Peyer's patch (tissue), 4 donors: ENCODE data around the gene SNRPA1. TPM values are rescaled to one million over a fixed set of nuclear protein-coding genes. Genes with fewer than 3 reads are reported as not detected.
A peak's percentile ranks its signal among the peaks of the same experiment; 100 is the strongest.

Experiments used
- DNase-seq, 3 donors: peaks; one replicate each; pipeline ENCODE4 v3.0.0-alpha.2; 2017 to 2019
- H3K27ac ChIP-seq, 4 donors: fragments of 200-600 bp; sonication (generic); one replicate each; pipeline ENCODE4 v1.5.1; 2016 to 2019
- H3K27me3 ChIP-seq, 2 donors: fragments of 200-600 bp; sonication (generic); one replicate each; pipeline ENCODE4 v1.5.1; 2019
- H3K36me3 ChIP-seq, 3 donors: fragments of 200-600 bp; sonication (generic); one replicate each; pipeline ENCODE4 v1.5.1; 2016 to 2019
- H3K4me1 ChIP-seq, 4 donors: fragments of 200-600 bp; sonication (generic); one replicate each; pipeline ENCODE4 v1.5.1; 2016 to 2019
- H3K4me3 ChIP-seq, 4 donors: fragments of 200-600 bp; sonication (generic); 1 replicate in 3 of 4; 2 replicates in 1 of 4; pipeline ENCODE4 v1.5.1; 2016 to 2019; ENCODE audit warnings: mild to moderate bottlenecking in 1 of 4
- H3K9me3 ChIP-seq, 4 donors: fragments of 200-600 bp; sonication (generic); one replicate each; pipeline ENCODE4 v1.5.1; 2016 to 2019; ENCODE audit warnings: mild to moderate bottlenecking in 1 of 4
- POLR2A ChIP-seq, 2 donors: fragments of 450-650 bp; IDR thresholded peaks; one replicate each; pipeline ENCODE4 v1.5.1; 2017; ENCODE audit warnings: antibody characterized with exemption in 2 of 2, mild to moderate bottlenecking in 2 of 2, moderate library complexity in 2 of 2
- total RNA-seq, 4 donors: library from RNA; depleted of rRNA; stranded (reverse); fragments of >200 nt; gene quantifications; one replicate each; pipeline ENCODE4 v1.1.0, GENCODE V29; 2016
- TF ChIP-seq, protein P1 (sequence below), 6 experiments: fragments of 450-650 bp in 4 of 6; fragments of 200-600 bp in 2 of 6; sonication (generic) in 1 of 6; IDR thresholded peaks; one replicate each; pipeline ENCODE4 v1.5.1; 2017 to 2019; ENCODE audit warnings: antibody characterized with exemption in 6 of 6, mild to moderate bottlenecking in 3 of 6, moderate library complexity in 1 of 6

Gene SNRPA1
- total RNA-seq, 4 donors from 2014 or later = 36.4 to 80.0 (median 50.4) TPM

DNA sequence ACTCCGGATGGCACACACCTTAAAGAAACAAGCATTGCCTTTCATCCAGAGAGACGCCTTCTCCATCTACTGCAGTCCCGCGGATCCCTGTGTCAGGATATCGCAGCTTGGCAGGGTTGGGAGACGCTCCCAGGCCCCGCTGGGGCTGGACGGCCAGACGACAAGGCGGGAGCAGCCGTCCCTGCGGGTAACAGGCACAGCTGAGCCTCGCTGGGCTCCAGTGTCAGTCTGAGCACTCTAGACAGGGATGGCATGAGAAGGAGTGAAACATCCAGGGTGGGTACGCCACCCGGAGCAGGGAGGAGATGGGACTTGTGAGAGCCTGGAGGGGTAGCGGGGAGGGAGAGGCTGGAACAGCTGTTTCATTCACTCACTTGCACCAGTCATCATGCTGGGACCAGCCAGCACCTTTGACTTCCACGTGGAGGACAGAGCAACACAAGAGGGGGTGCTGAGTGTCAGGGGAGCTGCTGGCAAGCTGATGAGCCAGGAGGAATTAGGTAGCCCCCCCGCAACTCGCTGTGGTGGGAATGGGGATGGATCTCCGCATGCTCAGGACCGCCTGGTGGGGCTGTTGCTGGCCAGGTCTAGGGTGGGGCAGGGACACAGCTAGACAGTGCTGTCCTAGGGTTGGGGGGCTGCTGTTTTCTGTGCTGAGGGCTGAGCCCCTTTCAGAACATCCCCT lies 31.6 kb upstream of the SNRPA1 start:
- Histone ChIP-seq H3K4me1 (peaks cover 0 to 13% (median 0%) of the 10 kb centered on the region in 4 donors), H3K4me3 (no peak overlapping the region), H3K9me3 (no peaks in the 10 kb centered on the region), H3K27ac (no peak overlapping the region), H3K36me3 (no peaks in the 10 kb centered on the region), H3K27me3 (no peaks in the 10 kb centered on the region)
- TF ChIP-seq, protein P1, sequence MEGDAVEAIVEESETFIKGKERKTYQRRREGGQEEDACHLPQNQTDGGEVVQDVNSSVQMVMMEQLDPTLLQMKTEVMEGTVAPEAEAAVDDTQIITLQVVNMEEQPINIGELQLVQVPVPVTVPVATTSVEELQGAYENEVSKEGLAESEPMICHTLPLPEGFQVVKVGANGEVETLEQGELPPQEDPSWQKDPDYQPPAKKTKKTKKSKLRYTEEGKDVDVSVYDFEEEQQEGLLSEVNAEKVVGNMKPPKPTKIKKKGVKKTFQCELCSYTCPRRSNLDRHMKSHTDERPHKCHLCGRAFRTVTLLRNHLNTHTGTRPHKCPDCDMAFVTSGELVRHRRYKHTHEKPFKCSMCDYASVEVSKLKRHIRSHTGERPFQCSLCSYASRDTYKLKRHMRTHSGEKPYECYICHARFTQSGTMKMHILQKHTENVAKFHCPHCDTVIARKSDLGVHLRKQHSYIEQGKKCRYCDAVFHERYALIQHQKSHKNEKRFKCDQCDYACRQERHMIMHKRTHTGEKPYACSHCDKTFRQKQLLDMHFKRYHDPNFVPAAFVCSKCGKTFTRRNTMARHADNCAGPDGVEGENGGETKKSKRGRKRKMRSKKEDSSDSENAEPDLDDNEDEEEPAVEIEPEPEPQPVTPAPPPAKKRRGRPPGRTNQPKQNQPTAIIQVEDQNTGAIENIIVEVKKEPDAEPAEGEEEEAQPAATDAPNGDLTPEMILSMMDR (IDR thresholded peaks at IDR 0.05) = no peak
- no peak for TF ChIP-seq POLR2A (IDR thresholded peaks at IDR 0.05)
- DNase-seq = peak in 1 of 3 donors; percentile 30

DNA sequence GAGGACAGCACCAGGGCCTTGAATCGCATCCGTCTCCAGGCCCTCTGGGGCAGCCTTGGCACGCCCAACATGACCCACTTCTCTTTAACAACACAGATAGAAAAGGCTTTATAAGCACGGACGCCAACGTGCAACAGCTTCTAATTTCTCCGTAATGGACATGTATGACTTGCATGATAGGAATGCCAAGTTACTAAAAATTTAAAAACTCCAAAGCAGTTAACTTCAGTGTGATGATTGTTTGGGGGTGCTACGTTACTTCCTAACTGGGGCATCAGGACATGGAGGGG lies 30.9 kb upstream of the SNRPA1 start:
- H3K4me1 ChIP-seq = peaks cover 0 to 14% (median 0%) of the 10 kb centered on the region in 4 donors
- DNase-seq = no peak
- TF ChIP-seq, protein P1 (IDR thresholded peaks at IDR 0.05) = no peak
- no peak for TF ChIP-seq POLR2A (IDR thresholded peaks at IDR 0.05)
- no peaks in the 10 kb centered on the region for H3K9me3 ChIP-seq
- no peak overlapping the region for H3K27ac ChIP-seq
- H3K27me3 ChIP-seq = no peaks in the 10 kb centered on the region
- no peaks in the 10 kb centered on the region for H3K36me3 ChIP-seq
- H3K4me3 ChIP-seq = no peak overlapping the region

DNA sequence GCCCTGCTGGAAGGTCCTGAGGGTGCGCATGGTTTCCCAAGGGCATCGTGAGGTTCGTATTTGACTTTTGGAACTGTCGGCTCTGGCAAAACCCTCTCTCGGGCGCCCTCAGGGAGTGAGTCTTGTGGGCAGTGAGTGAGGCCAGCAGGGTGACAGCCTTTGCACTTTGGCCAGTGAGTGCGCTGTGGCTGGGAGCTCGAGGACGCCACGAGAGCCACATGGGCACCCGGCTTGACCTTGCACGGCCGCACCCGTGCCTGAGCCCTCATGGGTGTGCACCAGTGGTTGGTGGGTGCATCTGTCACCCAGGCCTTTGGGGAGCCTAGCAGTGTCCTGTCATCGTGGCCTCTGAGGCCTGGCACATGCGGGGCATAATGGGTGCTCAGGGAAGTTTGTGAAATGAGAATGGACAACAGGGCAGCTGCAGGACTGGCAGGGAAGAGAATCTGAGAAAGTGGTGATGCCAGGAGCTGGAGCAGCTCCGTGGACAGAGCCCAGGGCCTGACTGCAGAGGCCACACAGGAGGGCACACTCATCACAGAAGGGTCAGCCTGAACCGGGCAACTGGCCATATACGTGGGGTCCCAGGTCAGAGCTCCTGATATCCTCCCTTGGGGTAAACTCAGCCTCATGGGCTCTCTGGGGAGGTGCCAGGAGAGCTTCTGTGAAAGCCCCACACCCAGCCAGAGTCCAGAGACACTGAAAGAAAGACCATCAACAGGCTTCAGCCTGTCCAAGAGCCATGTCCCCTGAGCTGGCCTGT lies 30.4 kb upstream of the SNRPA1 start:
- Histone ChIP-seq H3K27me3 (no peaks in the 10 kb centered on the region), H3K36me3 (no peaks in the 10 kb centered on the region), H3K4me3 (no peak overlapping the region), H3K4me1 (peaks cover 0 to 17% (median 0%) of the 10 kb centered on the region in 4 donors), H3K9me3 (no peaks in the 10 kb centered on the region), H3K27ac (peak overlapping the region in 2 of 4 donors; percentile 8 to 57)
- DNase-seq = peak in 2 of 3 donors; percentile 45 to 52
- TF ChIP-seq POLR2A (IDR thresholded peaks at IDR 0.05) = no peak
- TF ChIP-seq, protein P1 (IDR thresholded peaks at IDR 0.05) = no peak

DNA sequence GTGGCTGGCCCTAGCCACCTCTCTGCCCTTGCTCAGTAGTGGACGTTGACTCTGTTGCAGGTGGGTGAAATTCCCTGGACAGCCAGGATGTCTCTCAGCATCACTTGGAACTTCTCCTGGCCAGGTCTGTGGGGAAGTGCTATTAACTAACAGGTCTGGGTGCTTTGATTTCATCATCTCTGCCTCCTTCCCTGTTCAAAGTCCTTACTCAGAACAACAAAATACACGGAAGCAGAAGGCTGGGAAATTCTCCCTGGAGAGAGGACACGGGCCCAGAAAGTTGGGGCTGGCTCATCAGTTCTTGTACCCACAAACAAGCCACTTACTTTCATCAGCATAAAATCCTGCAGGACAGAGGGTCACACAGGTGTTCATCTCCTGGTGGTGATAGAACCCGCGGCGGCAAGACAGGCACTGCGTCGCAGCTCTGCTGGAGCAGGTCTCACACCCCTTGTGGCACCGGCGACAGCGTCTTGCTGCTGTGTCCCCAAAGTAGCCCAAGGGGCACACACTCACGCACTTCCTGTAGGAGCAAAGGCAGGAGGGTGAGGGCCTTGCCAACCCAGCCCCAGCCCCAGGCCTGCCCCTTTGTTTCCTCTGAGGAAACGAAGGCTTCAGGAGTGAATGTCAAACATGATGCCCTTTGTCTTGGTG lies 29.6 kb upstream of the SNRPA1 start:
- DNase-seq = peak in 2 of 3 donors; percentile 48 to 57
- TF ChIP-seq, protein P1 (IDR thresholded peaks at IDR 0.05) = no peak
- no peak for TF ChIP-seq POLR2A (IDR thresholded peaks at IDR 0.05)
- Histone ChIP-seq H3K9me3 (no peaks in the 10 kb centered on the region), H3K4me1 (peaks cover 0 to 17% (median 0%) of the 10 kb centered on the region in 4 donors), H3K27me3 (no peaks in the 10 kb centered on the region), H3K36me3 (no peaks in the 10 kb centered on the region), H3K4me3 (no peak overlapping the region), H3K27ac (peak overlapping the region in 2 of 4 donors; percentile 8 to 57)

DNA sequence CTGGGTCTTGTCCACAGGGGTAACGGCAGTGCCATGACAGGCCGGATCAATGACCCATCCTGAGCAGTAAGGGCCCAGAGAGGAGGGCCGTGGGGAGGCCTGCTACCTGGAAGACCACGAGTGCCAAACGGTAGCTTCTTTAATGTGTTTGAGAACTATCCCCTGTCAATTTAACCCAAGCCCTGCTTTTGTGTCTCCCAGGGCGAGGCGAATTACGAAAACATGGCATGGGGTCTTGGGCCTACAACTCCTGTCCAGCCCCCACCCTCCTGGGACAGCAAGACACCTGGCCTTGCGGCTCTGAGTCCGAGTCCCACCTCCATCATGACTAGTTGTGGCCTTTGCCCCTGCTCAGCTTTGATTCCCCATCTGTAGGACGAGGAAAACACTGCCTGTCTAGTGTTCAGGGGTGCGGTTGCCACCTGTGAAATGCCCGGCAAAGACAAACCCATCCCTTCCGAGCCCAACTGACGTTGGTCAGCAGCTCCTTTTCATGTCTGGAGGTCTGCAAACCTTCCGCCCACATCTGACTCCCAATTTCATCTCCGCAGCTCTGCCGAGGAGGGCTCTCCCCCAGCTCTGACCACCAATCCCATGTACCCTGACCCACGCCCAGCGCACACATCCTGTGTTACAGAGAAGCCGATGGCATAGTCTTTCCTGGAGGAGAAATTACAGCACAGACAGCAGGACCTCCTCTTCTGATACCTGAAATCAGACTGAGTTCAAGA lies 28.9 kb upstream of the SNRPA1 start:
- H3K36me3 ChIP-seq = no peaks in the 10 kb centered on the region
- DNase-seq = peak in 1 of 3 donors; percentile 48
- H3K27ac ChIP-seq = peak overlapping the region in 1 of 4 donors; percentile 28
- TF ChIP-seq POLR2A (IDR thresholded peaks at IDR 0.05) = no peak
- TF ChIP-seq, protein P1 (IDR thresholded peaks at IDR 0.05) = no peak
- no peaks in the 10 kb centered on the region for H3K27me3 ChIP-seq
- H3K4me3 ChIP-seq = no peak overlapping the region
- H3K4me1 ChIP-seq = peaks cover 0 to 17% (median 0%) of the 10 kb centered on the region in 4 donors
- no peaks in the 10 kb centered on the region for H3K9me3 ChIP-seq
